Tibial artery (tissue), 4 donors: Measurements from ENCODE around the gene FTCD.
A peak's percentile ranks its signal among the peaks of the same experiment; 100 is the strongest.

Experiments
- DNase-seq, 2 donors: peaks; one replicate each; pipeline ENCODE4 v3.0.0-alpha.2; 2019
- H3K27ac ChIP-seq, 2 donors: fragments of 200-600 bp; sonication (generic) in 1 of 2; 1 replicate in 1 of 2; 2 replicates in 1 of 2; pipeline ENCODE4 v1.5.1; 2018 to 2019; ENCODE audit warnings: mild to moderate bottlenecking in 1 of 2
- H3K27me3 ChIP-seq, 2 donors: fragments of 200-600 bp; sonication (generic) in 1 of 2; one replicate each; pipeline versions ENCODE4 v1.5.1 to v1.6.0; 2016 to 2019
- H3K36me3 ChIP-seq, 3 donors: fragments of 200-600 bp; sonication (generic) in 2 of 3; one replicate each; pipeline ENCODE4 v1.5.1; 2016 to 2019; ENCODE audit warnings: mild to moderate bottlenecking in 2 of 3
- H3K4me1 ChIP-seq, 4 donors: fragments of 200-600 bp; sonication (generic) in 2 of 4; 1 replicate in 3 of 4; 2 replicates in 1 of 4; pipeline ENCODE4 v1.5.1; 2016 to 2019
- H3K4me3 ChIP-seq, 2 donors: fragments of 200-600 bp; sonication (generic) in 1 of 2; 1 replicate in 1 of 2; 2 replicates in 1 of 2; pipeline ENCODE4 v1.5.1; 2018 to 2019; ENCODE audit warnings: mild to moderate bottlenecking in 2 of 2
- H3K9me3 ChIP-seq, 3 donors: fragments of 200-600 bp; sonication (generic) in 1 of 3; one replicate each; pipeline ENCODE4 v1.5.1; 2016 to 2019
- CTCF ChIP-seq, 2 experiments: fragments of 200-600 bp in 1 of 2; fragments of 450-650 bp in 1 of 2; IDR thresholded peaks; one replicate each; pipeline ENCODE4 v1.5.1; 2017 to 2019; ENCODE audit warnings: antibody characterized with exemption in 2 of 2, mild to moderate bottlenecking in 1 of 2, moderate library complexity in 1 of 2
- intact Hi-C: fragments of 100-400 bp; cut with DNase I; formaldehyde crosslinking; loops from one replicate; pipeline ENCODE4 v1.15.0; 2023; ENCODE audit warnings: low total_unique reads

FTCD gene

GRCh38 chr21:46157987-46158451, 2.6 kb upstream of the FTCD start:
- H3K27ac ChIP-seq: no peak overlapping the region
- H3K36me3 ChIP-seq: peaks cover 0 to 26% (median 0%) of the 10 kb centered on the region in 3 donors
- peaks cover 0 to 26% of the 10 kb centered on the region in 2 donors for H3K27me3 ChIP-seq
- no peak overlapping the region for H3K4me3 ChIP-seq
- peaks cover 0 to 9% (median 7%) of the 10 kb centered on the region in 4 donors for H3K4me1 ChIP-seq
- intact Hi-C loops: no loop called here
- no peaks in the 10 kb centered on the region for H3K9me3 ChIP-seq
- peak; percentile 12 to 59 for DNase-seq
- no peak for TF ChIP-seq CTCF (IDR thresholded peaks at IDR 0.05)

- Histone ChIP-seq H3K27ac (no peak overlapping the region), H3K4me1 (peaks cover 0 to 12% (median 8%) of the 10 kb centered on the region in 4 donors), H3K36me3 (peaks cover 0 to 26% (median 0%) of the 10 kb centered on the region in 3 donors), H3K27me3 (peaks cover 0 to 24% of the 10 kb centered on the region in 2 donors), H3K4me3 (no peak overlapping the region), H3K9me3 (no peaks in the 10 kb centered on the region)
- peak; percentile 10 to 59 for DNase-seq
- intact Hi-C loops: no loop called here
- TF ChIP-seq CTCF (IDR thresholded peaks at IDR 0.05): no peak
These were observed 2.1 kb upstream of the FTCD start for GRCh38 chr21:46157396-46157986.

GRCh38 chr21:46156678-46157077, 1.3 kb upstream of the FTCD start:
- H3K4me3 ChIP-seq: no peak overlapping the region
- peaks cover 0 to 12% (median 7%) of the 10 kb centered on the region in 4 donors for H3K4me1 ChIP-seq
- H3K36me3 ChIP-seq: peaks cover 0 to 25% (median 0%) of the 10 kb centered on the region in 3 donors
- TF ChIP-seq CTCF (IDR thresholded peaks at IDR 0.05): no peak
- DNase-seq: peak in 1 of 2 donors; percentile 59
- H3K27me3 ChIP-seq: peaks cover 0 to 18% of the 10 kb centered on the region in 2 donors
- intact Hi-C loops: no loop called here
- H3K9me3 ChIP-seq: no peaks in the 10 kb centered on the region
- H3K27ac ChIP-seq: no peak overlapping the region

- Histone ChIP-seq H3K4me1 (peaks cover 0 to 12% (median 6%) of the 10 kb centered on the region in 4 donors), H3K9me3 (no peaks in the 10 kb centered on the region), H3K27me3 (peaks cover 0 to 17% of the 10 kb centered on the region in 2 donors), H3K4me3 (no peak overlapping the region), H3K27ac (no peak overlapping the region), H3K36me3 (peaks cover 0 to 21% (median 0%) of the 10 kb centered on the region in 3 donors)
- no peak for DNase-seq
- intact Hi-C loops: no loop called here
- TF ChIP-seq CTCF (IDR thresholded peaks at IDR 0.05): no peak
These were observed 933 bp upstream of the FTCD start for GRCh38 chr21:46156378-46156645.

GRCh38 chr21:46154955-46155513, 345 bp downstream of the FTCD start:
- intact Hi-C loops: no loop called here
- DNase-seq: peak; percentile 12 to 59
- Histone ChIP-seq H3K4me3 (no peak overlapping the region), H3K27ac (no peak overlapping the region), H3K27me3 (peaks cover 0 to 17% of the 10 kb centered on the region in 2 donors), H3K9me3 (no peaks in the 10 kb centered on the region), H3K4me1 (peaks cover 0 to 12% (median 6%) of the 10 kb centered on the region in 4 donors), H3K36me3 (peaks cover 0 to 14% (median 0%) of the 10 kb centered on the region in 3 donors)
- no peak for TF ChIP-seq CTCF (IDR thresholded peaks at IDR 0.05)
